A549 (cell line): Measurements from ENCODE around the gene RHD. TPM values are rescaled to one million over a fixed set of nuclear protein-coding genes. Genes with fewer than 3 reads are reported as not detected.

Source experiments
- ATAC-seq, 2 experiments: fragments of 200-7000 bp in 1 of 2; fragments of >200 bp in 1 of 2; cut with Nextera tagmentation in 1 of 2; cut with Tn5 transposase in 1 of 2; 3 replicates each; pipeline versions ENCODE4 v1.8.0 to v1.9.1; 2018 to 2020; ENCODE audit warnings: mild to moderate bottlenecking in 1 of 2, moderate library complexity in 1 of 2
- CTCF ChIA-PET: fragments of 300-600 bp; sonication (Branson Sonifier 250); formaldehyde crosslinking; extraction: SDS; loops from one replicate; lab custom pipeline; 2021; ENCODE audit warnings: antibody characterized with exemption, inconsistent platforms; lab: Yijun Ruan, JAX
- POLR2A ChIA-PET: fragments of 350-600 bp; formaldehyde crosslinking; extraction: SDS; loops from one replicate; lab custom pipeline; 2021; ENCODE audit warnings: antibody characterized with exemption, inconsistent platforms; lab: Yijun Ruan, JAX
- DNase-seq, 2 experiments: peaks; one replicate each; pipeline versions ENCODE4 v3.0.0 to v3.0.0-alpha.2; 2011 to 2016; ENCODE audit warnings: low read depth in 1 of 2, low spot score in 1 of 2
- FAIRE-seq: peaks from 2 replicates; lab custom pipeline; 2011; peaks lifted over from hg19 to GRCh38; lab: Jason Lieb, UNC
- H3K27ac ChIP-seq, 2 experiments: fragments of >200 bp; sonication (Bioruptor Twin); formaldehyde crosslinking; 3 replicates each; pipeline ENCODE4 v1.5.1; 2016 to 2017
- H3K4me1 ChIP-seq: fragments of >200 bp; sonication (Bioruptor Twin); formaldehyde crosslinking; 3 replicates; pipeline ENCODE4 v1.6.1; 2016
- H3K4me2 ChIP-seq: fragments of >200 bp; sonication (Bioruptor Twin); formaldehyde crosslinking; 3 replicates; pipeline ENCODE4 v1.6.1; 2016
- H3K4me3 ChIP-seq: fragments of >200 bp; sonication (Bioruptor Twin); formaldehyde crosslinking; 3 replicates; pipeline ENCODE4 v1.5.1; 2016
- H3K9me3 ChIP-seq: fragments of >200 bp; sonication (Bioruptor Twin); formaldehyde crosslinking; 3 replicates; pipeline ENCODE4 v1.6.1; 2016
- ATOH8 ChIP-seq: fragments of 250-450 bp; sonication (Bioruptor Pico); IDR thresholded peaks from 2 replicates; pipeline ENCODE4 v1.5.0; 2020; ENCODE audit warnings: low read depth, mild to moderate bottlenecking, moderate library complexity
- CBX2 ChIP-seq: fragments of 200-600 bp; sonication (generic); IDR thresholded peaks from 2 replicates; pipeline ENCODE4 v1.6.1; 2016; ENCODE audit warnings: low read depth, mild to moderate bottlenecking, borderline replicate concordance
- E2F6 ChIP-seq: IDR thresholded peaks from 2 replicates; pipeline ENCODE4 v1.6.1; 2012; ENCODE audit warnings: low read depth, borderline replicate concordance
- EHF ChIP-seq: fragments of 250-450 bp; sonication (Bioruptor Pico); IDR thresholded peaks from 2 replicates; pipeline ENCODE4 v1.5.0; 2020; ENCODE audit warnings: mild to moderate bottlenecking
- ELK1 ChIP-seq: fragments of 150-350 bp; IDR thresholded peaks from 2 replicates; pipeline ENCODE4 v1.6.1; 2014; ENCODE audit warnings: low read depth, mild to moderate bottlenecking, low read length
- FOSB ChIP-seq: fragments of 250-450 bp; sonication (Bioruptor Pico); IDR thresholded peaks from 2 replicates; pipeline ENCODE4 v1.5.0; 2020; ENCODE audit warnings: mild to moderate bottlenecking, moderate library complexity
- FOSL2 ChIP-seq, 2 experiments: fragments of 450-650 bp in 1 of 2; fragments of >200 bp in 1 of 2; sonication (Bioruptor Twin) in 1 of 2; formaldehyde crosslinking; IDR thresholded peaks; 2 replicates each; pipeline versions ENCODE4 v1.5.0 to v1.6.1; 2016 to 2020; ENCODE audit warnings: mild to moderate bottlenecking in 1 of 2, moderate library complexity in 1 of 2
- HES2 ChIP-seq: fragments of >200 bp; sonication (Bioruptor Twin); formaldehyde crosslinking; IDR thresholded peaks from 2 replicates; pipeline ENCODE4 v1.6.1; 2016
- JUNB ChIP-seq: fragments of >200 bp; sonication (Bioruptor Twin); formaldehyde crosslinking; IDR thresholded peaks from 2 replicates; pipeline ENCODE4 v1.6.1; 2016
- MAFK ChIP-seq: fragments of 450-650 bp; IDR thresholded peaks from 2 replicates; pipeline ENCODE4 v1.6.1; 2014; ENCODE audit not compliant: partially characterized antibody
- MAZ ChIP-seq: fragments of 150-350 bp; IDR thresholded peaks from 2 replicates; pipeline ENCODE4 v1.6.1; 2014; ENCODE audit warnings: antibody characterized with exemption, low read depth, low read length, borderline replicate concordance
- MYC ChIP-seq: IDR thresholded peaks from 2 replicates; pipeline ENCODE4 v1.6.1; 2012; ENCODE audit warnings: mild to moderate bottlenecking, inconsistent platforms, low read length, improper control_type of control experiment, borderline replicate concordance
- NFE2L2 ChIP-seq: fragments of 150-350 bp; conservative IDR thresholded peaks from 2 replicates; pipeline ENCODE4 v1.6.1; 2014; ENCODE audit warnings: low read length
- NR3C1 ChIP-seq: fragments of >200 bp; sonication (Bioruptor Twin); formaldehyde crosslinking; IDR thresholded peaks from 3 replicates; pipeline ENCODE4 v1.6.1; 2017
- PBX3 ChIP-seq: IDR thresholded peaks from 2 replicates; pipeline ENCODE4 v1.6.1; 2012
- PHF8 ChIP-seq: fragments of 200-600 bp; sonication (generic); IDR thresholded peaks from 2 replicates; pipeline ENCODE4 v1.6.1; 2016; ENCODE audit warnings: low read depth, mild to moderate bottlenecking, antibody characterized with exemption, moderate library complexity, borderline replicate concordance
- RARB ChIP-seq: fragments of 250-450 bp; sonication (Bioruptor Pico); IDR thresholded peaks from 2 replicates; pipeline ENCODE4 v1.8.0; 2021; ENCODE audit warnings: mild to moderate bottlenecking, moderate library complexity
- REST ChIP-seq: fragments of 200-600 bp; sonication (generic); IDR thresholded peaks from 2 replicates; pipeline ENCODE4 v1.6.1; 2016; ENCODE audit warnings: antibody characterized with exemption, mild to moderate bottlenecking, moderate library complexity
- SREBF2 ChIP-seq: fragments of 450-650 bp; IDR thresholded peaks from 2 replicates; pipeline ENCODE4 v1.6.1; 2014; ENCODE audit warnings: mild to moderate bottlenecking, moderate library complexity
- WGBS: methylation state at CpG from one replicate; pipeline ENCODE4 v1.1.6; 2017; ENCODE audit errors: missing lambda C conversion rate; 5-methylcytosine and 5-hydroxymethylcytosine counted together
- polyA plus RNA-seq, 4 experiments: library from polyadenylated mRNA; depleted of rRNA in 3 of 4; stranded (reverse); fragments of >200 nt; fragmentation: RNase III in 1 of 4; extraction: RNeasy Plus Mini Kit Qiagen cat#74134 plus additional on column Dnase treatment in 1 of 4; gene quantifications; 2 replicates in 3 of 4; 3 replicates in 1 of 4; pipeline ENCODE4 v1.2.3, GENCODE V29; 2011 to 2017

Gene RHD
- polyA plus RNA-seq, 2 of the 4 experiments (the other 2 are of a cell fraction), result not detected

- no peak for TF ChIP-seq FOSB (CRISPR knock-in tag)
- TF ChIP-seq, all 56 proteins: peak for 0
These were observed 66.7 kb downstream of the RHD start (continued) for GRCh38 chr1:25338986-25339385.

GRCh38 chr1:25341746-25342145 lies 69.4 kb downstream of the RHD start:
- POLR2A ChIA-PET, result no interaction called here
- TF ChIP-seq PHF8 (no peak), NR3C1 (no peak)
- TF ChIP-seq, all 56 proteins: peak for 0
- Histone ChIP-seq H3K4me1 (peaks cover 17% of the 10 kb centered on the region; the same call in 2 of the 3 replicates), H3K4me2 (no peak overlapping the region), H3K9me3 (no peaks in the 10 kb centered on the region), H3K27ac (no peak overlapping the region), H3K4me3 (no peak overlapping the region)
- WGBS, result 84% methylated on average over 6 of the region's 6 CpGs
- CTCF ChIA-PET, result no interaction called here
- no peak for DNase-seq
- no peak for FAIRE-seq
- no peak for ATAC-seq

GRCh38 chr1:25342846-25343245 lies 70.5 kb downstream of the RHD start:
- Histone ChIP-seq H3K4me2 (no peak overlapping the region), H3K9me3 (no peaks in the 10 kb centered on the region), H3K27ac (no peak overlapping the region), H3K4me3 (no peak overlapping the region), H3K4me1 (peaks cover 17% of the 10 kb centered on the region; the same call in 2 of the 3 replicates)
- 86% methylated on average over 1 of the region's 1 CpG for WGBS
- ChIA-PET POLR2A (no interaction called here), CTCF (interaction anchor here (0.6 kb wide), 1 partner anchor 8 kb away, joined by 4 read pairs; no protein-coding TSS in a partner anchor)
- no peak for FAIRE-seq
- no peak for TF ChIP-seq REST
- no peak for TF ChIP-seq ELK1
- no peak for TF ChIP-seq HES2
- no peak for TF ChIP-seq JUNB
- TF ChIP-seq PBX3, result no peak
- no peak for TF ChIP-seq CBX2
- DNase-seq, result no peak
- no peak for ATAC-seq

GRCh38 chr1:25343872-25344271 lies 71.6 kb downstream of the RHD start:
- H3K27ac ChIP-seq, result no peak overlapping the region
- DNase-seq, result no peak
- ChIA-PET POLR2A (interaction anchor here (0.6 to 1.2 kb wide), 2 partner anchors 83 to 96 kb away, joined by 3 read pairs; partner anchors contain the start of gene RSRP1), CTCF (no interaction called here)
- H3K9me3 ChIP-seq, result no peaks in the 10 kb centered on the region
- peaks cover 17% of the 10 kb centered on the region; the same call in 2 of the 3 replicates for H3K4me1 ChIP-seq
- H3K4me2 ChIP-seq, result no peak overlapping the region
- TF ChIP-seq ATOH8 (CRISPR knock-in tag) (no peak), MAFK (no peak), RARB (no peak), ELK1 (no peak), E2F6 (no peak), NFE2L2 (no peak), FOSL2 (IDR thresholded peaks at IDR 0.05) (no peak), FOSL2 (CRISPR knock-in tag; IDR thresholded peaks at IDR 0.05) (no peak), SREBF2 (no peak), EHF (CRISPR knock-in tag) (no peak), PHF8 (no peak), JUNB (no peak), MYC (no peak), MAZ (no peak)
- no peak overlapping the region for H3K4me3 ChIP-seq
- FAIRE-seq, result no peak
- WGBS, result 65% methylated on average over 3 of the region's 4 CpGs
- no peak for ATAC-seq
